Measurements from ENCODE around the gene MPHOSPH9.

GRCh38 chr12:123245678-123246077, 12.7 kb upstream of the MPHOSPH9 start:
- no peak for TF ChIP-seq CTCF (IDR thresholded peaks at IDR 0.05)
- no peak for TF ChIP-seq POLR2A (IDR thresholded peaks at IDR 0.05)
